PC-9 (cell line): Measurements from ENCODE around the gene CCDC69. TPM values are rescaled to one million over a fixed set of nuclear protein-coding genes. Genes with fewer than 3 reads are reported as not detected.

Source experiments
- BruUV-seq: library from RNA; stranded (reverse); fragments of 400-500 nt; replicated peaks from 2 replicates; lab custom pipeline; 2021; lab: Mats Ljungman, UMichigan
- CTCF ChIA-PET: fragments of 300-600 bp; sonication (Branson Sonifier 250); formaldehyde crosslinking; loops from one replicate; lab custom pipeline; 2022; ENCODE audit warnings: antibody characterized with exemption; lab: Charles Lee
- POLR2A ChIA-PET: fragments of 300-600 bp; sonication (Branson Sonifier 250); formaldehyde crosslinking; loops from one replicate; lab custom pipeline; 2022; ENCODE audit warnings: antibody characterized with exemption; ENCODE audit not compliant: unreplicated experiment; lab: Charles Lee
- DNase-seq, 2 experiments: peaks; one replicate each; pipeline versions ENCODE4 v3.0.0 to v3.0.0-alpha.2; 2015 to 2022; ENCODE audit warnings: mixed read lengths in 1 of 2
- H2AFZ ChIP-seq: fragments of 200-600 bp; sonication (generic); 2 replicates; pipeline ENCODE4 v1.8.1; 2017; ENCODE audit warnings: antibody characterized with exemption
- H3F3A ChIP-seq: fragments of 200-600 bp; sonication (generic); 2 replicates; pipeline ENCODE4 v1.8.1; 2017; ENCODE audit warnings: antibody characterized with exemption, mild to moderate bottlenecking, low read depth; ENCODE audit not compliant: insufficient read depth
- H3K27ac ChIP-seq: fragments of 200-600 bp; sonication (generic); 2 replicates; pipeline ENCODE4 v1.6.1; 2016; ENCODE audit warnings: mixed run types
- H3K27me3 ChIP-seq: fragments of 200-600 bp; sonication (generic); 2 replicates; pipeline ENCODE4 v1.6.1; 2016; ENCODE audit warnings: low read depth, mixed run types; ENCODE audit not compliant: insufficient read depth
- H3K36me3 ChIP-seq: fragments of 200-600 bp; sonication (generic); 2 replicates; pipeline ENCODE4 v1.6.1; 2016; ENCODE audit warnings: low read depth, mixed run types
- H3K4me1 ChIP-seq: fragments of 200-600 bp; sonication (generic); replicated peaks from 2 replicates; pipeline ENCODE4 v1.6.1; 2016; ENCODE audit warnings: mixed run types; ENCODE audit not compliant: insufficient read depth
- H3K4me2 ChIP-seq: fragments of 200-600 bp; sonication (generic); 2 replicates; pipeline ENCODE4 v1.6.1; 2017; ENCODE audit warnings: mixed run types
- H3K4me3 ChIP-seq: fragments of 200-600 bp; sonication (generic); 2 replicates; pipeline ENCODE4 v1.6.1; 2016; ENCODE audit warnings: mixed run types
- H3K79me2 ChIP-seq: fragments of 200-600 bp; sonication (generic); 2 replicates; pipeline ENCODE4 v1.6.1; 2017; ENCODE audit warnings: low read depth, mixed run types
- H3K9me2 ChIP-seq: fragments of 200-600 bp; sonication (generic); 2 replicates; pipeline ENCODE4 v1.8.1; 2017; ENCODE audit warnings: mild to moderate bottlenecking; ENCODE audit not compliant: insufficient read depth
- H3K9me3 ChIP-seq: fragments of 200-600 bp; sonication (generic); 2 replicates; pipeline ENCODE4 v1.8.1; 2016; ENCODE audit warnings: low read depth; ENCODE audit not compliant: insufficient read depth
- H4K20me1 ChIP-seq: fragments of 200-600 bp; sonication (generic); 2 replicates; pipeline ENCODE4 v1.8.1; 2017; ENCODE audit not compliant: insufficient read depth
- EZH2 ChIP-seq: fragments of 200-600 bp; sonication (generic); IDR thresholded peaks from 2 replicates; pipeline ENCODE4 v1.8.0; 2017; ENCODE audit warnings: antibody characterized with exemption, low read depth
- intact Hi-C: fragments of 100-400 bp; cut with micrococcal nuclease; formaldehyde crosslinking; loops from one replicate; pipeline ENCODE4 v1.10.0; 2022; ENCODE audit not compliant: unreplicated experiment
- total RNA-seq: library from RNA; stranded (reverse); gene quantifications from 2 replicates; pipeline ENCODE4 v1.2.3, GENCODE V29; 2021
- TF ChIP-seq, protein P1 (sequence below): fragments of 200-600 bp; sonication (generic); conservative IDR thresholded peaks from 2 replicates; pipeline ENCODE4 v1.6.1; 2017; ENCODE audit warnings: mixed run types, antibody characterized with exemption, mild to moderate bottlenecking, moderate library complexity

CCDC69 gene
- total RNA-seq, 1 experiment from 2014 or later, result 0.50 TPM

DNA sequence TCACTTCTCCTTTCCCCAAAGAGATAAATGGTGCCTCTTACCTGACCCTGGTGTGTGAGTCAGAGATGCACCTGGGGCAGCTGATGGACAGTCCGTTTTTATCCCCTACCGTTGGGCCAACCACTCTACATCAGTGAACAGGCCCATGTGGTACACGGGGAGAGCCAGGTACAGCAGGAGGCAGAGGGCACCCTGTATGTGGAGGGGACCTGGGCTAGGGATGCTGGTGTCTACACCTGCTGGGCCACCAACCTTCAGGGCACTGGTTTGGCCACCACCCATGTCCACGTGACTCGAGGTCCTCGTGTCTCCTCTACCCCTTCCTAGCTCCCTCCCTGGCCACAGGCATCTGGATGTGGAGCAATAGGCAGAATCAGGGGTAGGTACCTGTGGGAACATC lies 43.6 kb downstream of the CCDC69 start:
- Histone ChIP-seq H3K27ac (no peak overlapping the region), H3K4me3 (no peak overlapping the region), H3K36me3 (no peaks in the 10 kb centered on the region), H3K4me2 (no peak overlapping the region), H3F3A (no peaks in the 10 kb centered on the region), H3K4me1 (no peaks in the 10 kb centered on the region), H3K79me2 (no peaks in the 10 kb centered on the region), H4K20me1 (no peaks in the 10 kb centered on the region), H2AFZ (no peak overlapping the region), H3K9me3 (no peaks in the 10 kb centered on the region), H3K9me2 (no peaks in the 10 kb centered on the region), H3K27me3 (peaks cover 6% of the 10 kb centered on the region; the same call in 1 of the 2 replicates)
- POLR2A ChIA-PET, result no interaction called here
- BruUV-seq, result no TSS peak
- TF ChIP-seq, protein P1, sequence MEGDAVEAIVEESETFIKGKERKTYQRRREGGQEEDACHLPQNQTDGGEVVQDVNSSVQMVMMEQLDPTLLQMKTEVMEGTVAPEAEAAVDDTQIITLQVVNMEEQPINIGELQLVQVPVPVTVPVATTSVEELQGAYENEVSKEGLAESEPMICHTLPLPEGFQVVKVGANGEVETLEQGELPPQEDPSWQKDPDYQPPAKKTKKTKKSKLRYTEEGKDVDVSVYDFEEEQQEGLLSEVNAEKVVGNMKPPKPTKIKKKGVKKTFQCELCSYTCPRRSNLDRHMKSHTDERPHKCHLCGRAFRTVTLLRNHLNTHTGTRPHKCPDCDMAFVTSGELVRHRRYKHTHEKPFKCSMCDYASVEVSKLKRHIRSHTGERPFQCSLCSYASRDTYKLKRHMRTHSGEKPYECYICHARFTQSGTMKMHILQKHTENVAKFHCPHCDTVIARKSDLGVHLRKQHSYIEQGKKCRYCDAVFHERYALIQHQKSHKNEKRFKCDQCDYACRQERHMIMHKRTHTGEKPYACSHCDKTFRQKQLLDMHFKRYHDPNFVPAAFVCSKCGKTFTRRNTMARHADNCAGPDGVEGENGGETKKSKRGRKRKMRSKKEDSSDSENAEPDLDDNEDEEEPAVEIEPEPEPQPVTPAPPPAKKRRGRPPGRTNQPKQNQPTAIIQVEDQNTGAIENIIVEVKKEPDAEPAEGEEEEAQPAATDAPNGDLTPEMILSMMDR, result no peak
- TF ChIP-seq EZH2, result no peak
- CTCF ChIA-PET, result no interaction called here
- intact Hi-C loops, result no loop called here
- no peak for DNase-seq

GRCh38 chr5:151179489-151179840 lies 44.4 kb downstream of the CCDC69 start:
- intact Hi-C loops, result no loop called here
- no peak overlapping the region for H3K4me3 ChIP-seq
- no peak for DNase-seq
- no peaks in the 10 kb centered on the region for H3F3A ChIP-seq
- BruUV-seq, result no TSS peak
- H3K9me3 ChIP-seq, result no peaks in the 10 kb centered on the region
- CTCF ChIA-PET, result no interaction called here
- POLR2A ChIA-PET, result no interaction called here
- no peaks in the 10 kb centered on the region for H3K9me2 ChIP-seq
- H4K20me1 ChIP-seq, result no peaks in the 10 kb centered on the region
- no peak overlapping the region for H2AFZ ChIP-seq
- no peaks in the 10 kb centered on the region for H3K36me3 ChIP-seq
- TF ChIP-seq, protein P1, result no peak
- no peak for TF ChIP-seq EZH2
- H3K27me3 ChIP-seq, result peaks cover 6% of the 10 kb centered on the region; the same call in 1 of the 2 replicates
- H3K79me2 ChIP-seq, result no peaks in the 10 kb centered on the region
- H3K4me1 ChIP-seq, result no peaks in the 10 kb centered on the region
- H3K4me2 ChIP-seq, result no peak overlapping the region
- H3K27ac ChIP-seq, result no peak overlapping the region

- no peaks in the 10 kb centered on the region for H3K4me1 ChIP-seq
- no peak for DNase-seq
- ChIA-PET CTCF (no interaction called here), POLR2A (no interaction called here)
- no peaks in the 10 kb centered on the region for H4K20me1 ChIP-seq
- H3K27ac ChIP-seq, result no peak overlapping the region
- TF ChIP-seq EZH2, result no peak
- TF ChIP-seq, protein P1, result no peak
- no peak overlapping the region for H3K4me3 ChIP-seq
- H3K9me3 ChIP-seq, result no peaks in the 10 kb centered on the region
- H3K9me2 ChIP-seq, result no peaks in the 10 kb centered on the region
- intact Hi-C loops, result no loop called here
- no peak overlapping the region for H3K4me2 ChIP-seq
- no peak overlapping the region for H2AFZ ChIP-seq
- H3K27me3 ChIP-seq, result peaks cover 6% of the 10 kb centered on the region; the same call in 1 of the 2 replicates
- no peaks in the 10 kb centered on the region for H3K79me2 ChIP-seq
- no peaks in the 10 kb centered on the region for H3F3A ChIP-seq
- no peaks in the 10 kb centered on the region for H3K36me3 ChIP-seq
- no TSS peak for BruUV-seq
These were observed 45.0 kb downstream of the CCDC69 start for GRCh38 chr5:151178777-151179488.
